HepG2 (cell line): Measurements from ENCODE around the gene POLD3. TPM values are rescaled to one million over a fixed set of nuclear protein-coding genes. Genes with fewer than 3 reads are reported as not detected.

Experiments used
- ATAC-seq: fragments of 200-7000 bp; cut with Tn5 transposase; 3 replicates; pipeline ENCODE4 v1.9.1; 2020; ENCODE audit warnings: mild to moderate bottlenecking, moderate library complexity
- BruUV-seq: library from RNA; stranded (reverse); fragments of 400-500 nt; replicated peaks from 2 replicates; lab custom pipeline; 2021; lab: Mats Ljungman, UMichigan
- CTCF ChIA-PET: fragments of 300-600 bp; formaldehyde crosslinking; extraction: SDS; loops from one replicate; lab custom pipeline; 2021; ENCODE audit warnings: low total read pairs, inconsistent platforms, low intra/inter-chr PET ratio; lab: Yijun Ruan, JAX
- POLR2A ChIA-PET: fragments of 350-600 bp; sonication (Branson Sonifier 250); formaldehyde crosslinking; loops from one replicate; lab custom pipeline; 2020; ENCODE audit warnings: antibody characterized with exemption, inconsistent platforms; lab: Yijun Ruan, JAX
- DNase-seq: peaks from one replicate; pipeline ENCODE4 v3.0.0-alpha.2; 2015; ENCODE audit warnings: low spot score
- FAIRE-seq: peaks from 3 replicates; lab custom pipeline; 2011; peaks lifted over from hg19 to GRCh38; lab: Jason Lieb, UNC
- H2AFZ ChIP-seq: one replicate; pipeline ENCODE4 v1.6.1; 2011; ENCODE audit warnings: low read length, inconsistent platforms
- H3K27ac ChIP-seq: fragments of 300-600 bp; 3 replicates; pipeline ENCODE4 v1.8.0; 2011; ENCODE audit warnings: mixed run types, mild to moderate bottlenecking, mixed read lengths, low read length, inconsistent platforms; ENCODE audit not compliant: insufficient read depth; ENCODE audit errors: extremely low read length
- H3K27me3 ChIP-seq, 2 experiments: fragments of 200-600 bp in 1 of 2; 2 replicates in 1 of 2; 3 replicates in 1 of 2; pipeline versions ENCODE4 v1.6.0 to v1.8.0; 2011; ENCODE audit warnings: low read length in 2 of 2, mild to moderate bottlenecking in 2 of 2, moderate library complexity in 2 of 2, inconsistent platforms in 1 of 2; ENCODE audit not compliant: insufficient read depth in 2 of 2, control insufficient read depth in 1 of 2
- H3K36me3 ChIP-seq, 2 experiments: fragments of 200-600 bp in 1 of 2; replicated peaks in 1 of 2; 2 replicates in 1 of 2; 3 replicates in 1 of 2; pipeline versions ENCODE4 v1.5.1 to v1.8.0; 2011; ENCODE audit warnings: low read length in 2 of 2, inconsistent platforms in 1 of 2; ENCODE audit not compliant: insufficient read depth in 2 of 2, control insufficient read depth in 1 of 2
- H3K4me1 ChIP-seq: 2 replicates; pipeline ENCODE4 v1.5.1; 2012; ENCODE audit warnings: low read length, inconsistent platforms; ENCODE audit not compliant: insufficient read depth
- H3K4me2 ChIP-seq: 2 replicates; pipeline ENCODE4 v1.6.0; 2011; ENCODE audit warnings: low read depth, low read length, inconsistent platforms
- H3K4me3 ChIP-seq, 3 experiments: fragments of 200-600 bp in 1 of 3; sonication (generic), shearing (Covaris generic) in 1 of 3; replicated peaks in 1 of 3; 2 replicates each; pipeline ENCODE4 v1.5.1; 2011 to 2016; ENCODE audit warnings: low read length in 3 of 3, inconsistent platforms in 2 of 3, low read depth in 2 of 3, mild to moderate bottlenecking in 2 of 3, control low read depth in 1 of 3, mixed read lengths in 1 of 3; ENCODE audit not compliant: insufficient read depth in 1 of 3
- H3K79me2 ChIP-seq: one replicate; pipeline ENCODE4 v1.6.1; 2011; ENCODE audit warnings: low read length, inconsistent platforms; ENCODE audit not compliant: insufficient read depth
- H3K9ac ChIP-seq: 2 replicates; pipeline ENCODE4 v1.6.0; 2011; ENCODE audit warnings: mild to moderate bottlenecking, low read depth, low read length, inconsistent platforms; ENCODE audit not compliant: insufficient read depth
- H3K9me3 ChIP-seq: 2 replicates; pipeline ENCODE4 v1.5.1; 2012; ENCODE audit warnings: mild to moderate bottlenecking, low read length
- H4K20me1 ChIP-seq: 2 replicates; pipeline ENCODE4 v1.6.0; 2011; ENCODE audit warnings: inconsistent platforms, mild to moderate bottlenecking, low read length, moderate library complexity; ENCODE audit not compliant: insufficient read depth
- KMT2B ChIP-seq: IDR thresholded peaks from 2 replicates; pipeline ENCODE4 v1.6.1; 2016; ENCODE audit warnings: missing genetic modification reagents, missing compliant biosample characterization
- POLR2AphosphoS2 ChIP-seq: IDR thresholded peaks from 2 replicates; pipeline ENCODE4 v1.6.1; 2011; ENCODE audit warnings: low read depth, low read length, improper control_type of control experiment
- SAFB2 ChIP-seq: sonication (generic); formaldehyde crosslinking; IDR thresholded peaks from 2 replicates; pipeline ENCODE4 v1.5.1; 2020; ENCODE audit warnings: missing genetic modification reagents, low read depth, mild to moderate bottlenecking, borderline replicate concordance
- SMYD3 ChIP-seq: sonication (generic); formaldehyde crosslinking; IDR thresholded peaks from 2 replicates; pipeline ENCODE4 v1.8.1; 2023; ENCODE audit warnings: mild to moderate bottlenecking, missing genetic modification reagents
- ZNF530 ChIP-seq: sonication (generic); formaldehyde crosslinking; IDR thresholded peaks from 2 replicates; pipeline ENCODE4 v1.5.0; 2020; ENCODE audit warnings: low read depth, mild to moderate bottlenecking, missing genetic modification reagents
- WGBS: methylation state at CpG from one replicate; pipeline ENCODE4 v1.1.6; 2017; ENCODE audit warnings: low lambda C conversion rate; 5-methylcytosine and 5-hydroxymethylcytosine counted together
- in situ Hi-C: cut with HindIII; loops from 2 replicates; pipeline ENCODE4 v1.10.0; 2017; ENCODE audit warnings: low pct_unique_long_range_greater_than_20kb; ENCODE audit not compliant: extremely low pct_ligation_motif_present
- intact Hi-C: fragments of 100-400 bp; cut with micrococcal nuclease; formaldehyde crosslinking; loops from one replicate; pipeline ENCODE4 v1.10.0; 2022; ENCODE audit not compliant: unreplicated experiment
- polyA plus RNA-seq, 8 experiments: library from polyadenylated mRNA; depleted of rRNA in 3 of 8; stranded (reverse) in 7 of 8; unstranded in 1 of 8; fragments of >200 nt; fragmentation: Illumina TruSeq in 4 of 8; extraction: Trizol in 4 of 8; gene quantifications; 2 replicates each; pipeline versions ENCODE4 v1.2.1 to v1.2.3, GENCODE V29; 2011 to 2016; ENCODE audit warnings: low read depth in 4 of 8, missing spikeins in 1 of 8, mixed read lengths in 1 of 8; ENCODE audit not compliant: insufficient read depth in 1 of 8
- total RNA-seq, 5 experiments: library from RNA; depleted of rRNA; stranded (reverse); fragments of >200 nt; fragmentation: Illumina TruSeq; extraction: Trizol; gene quantifications; 2 replicates each; pipeline ENCODE4 v1.2.3, GENCODE V29; 2016; ENCODE audit warnings: low read depth in 1 of 5
- TF ChIP-seq, protein P1 (sequence below): IDR thresholded peaks from 2 replicates; pipeline ENCODE4 v1.6.1; 2016; ENCODE audit warnings: missing compliant biosample characterization, missing genetic modification reagents, borderline replicate concordance
- TF ChIP-seq, protein P2 (sequence below): sonication (generic); formaldehyde crosslinking; IDR thresholded peaks from 2 replicates; pipeline ENCODE4 v1.5.0; 2020; ENCODE audit warnings: mild to moderate bottlenecking, missing genetic modification reagents

POLD3 gene
- total and polyA plus RNA-seq, 2 of the 13 experiments (the other 11 are each of a cell fraction or from before 2014, with no cell fraction given), result 6.3 to 18.9 TPM

- Histone ChIP-seq H4K20me1 (no peaks in the 10 kb centered on the region), H3K4me2 (no peak overlapping the region), H2AFZ (no peak overlapping the region), H3K9ac (no peak overlapping the region), H3K27me3 (no peaks in the 10 kb centered on the region), H3K9me3 (no peaks in the 10 kb centered on the region), H3K36me3 (no peaks in the 10 kb centered on the region; a peak in 1 of 5 replicates), H3K4me3 (no peak overlapping the region), H3K4me1 (no peaks in the 10 kb centered on the region), H3K79me2 (no peaks in the 10 kb centered on the region), H3K27ac (no peak overlapping the region)
- FAIRE-seq, result no peak
- DNase-seq, result no peak
- BruUV-seq, result no TSS peak
- POLR2A ChIA-PET, result no interaction called here
- TF ChIP-seq, protein P1, sequence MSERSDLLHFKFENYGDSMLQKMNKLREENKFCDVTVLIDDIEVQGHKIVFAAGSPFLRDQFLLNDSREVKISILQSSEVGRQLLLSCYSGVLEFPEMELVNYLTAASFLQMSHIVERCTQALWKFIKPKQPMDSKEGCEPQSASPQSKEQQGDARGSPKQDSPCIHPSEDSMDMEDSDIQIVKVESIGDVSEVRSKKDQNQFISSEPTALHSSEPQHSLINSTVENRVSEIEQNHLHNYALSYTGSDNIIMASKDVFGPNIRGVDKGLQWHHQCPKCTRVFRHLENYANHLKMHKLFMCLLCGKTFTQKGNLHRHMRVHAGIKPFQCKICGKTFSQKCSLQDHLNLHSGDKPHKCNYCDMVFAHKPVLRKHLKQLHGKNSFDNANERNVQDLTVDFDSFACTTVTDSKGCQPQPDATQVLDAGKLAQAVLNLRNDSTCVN, result no peak
- TF ChIP-seq, protein P2, sequence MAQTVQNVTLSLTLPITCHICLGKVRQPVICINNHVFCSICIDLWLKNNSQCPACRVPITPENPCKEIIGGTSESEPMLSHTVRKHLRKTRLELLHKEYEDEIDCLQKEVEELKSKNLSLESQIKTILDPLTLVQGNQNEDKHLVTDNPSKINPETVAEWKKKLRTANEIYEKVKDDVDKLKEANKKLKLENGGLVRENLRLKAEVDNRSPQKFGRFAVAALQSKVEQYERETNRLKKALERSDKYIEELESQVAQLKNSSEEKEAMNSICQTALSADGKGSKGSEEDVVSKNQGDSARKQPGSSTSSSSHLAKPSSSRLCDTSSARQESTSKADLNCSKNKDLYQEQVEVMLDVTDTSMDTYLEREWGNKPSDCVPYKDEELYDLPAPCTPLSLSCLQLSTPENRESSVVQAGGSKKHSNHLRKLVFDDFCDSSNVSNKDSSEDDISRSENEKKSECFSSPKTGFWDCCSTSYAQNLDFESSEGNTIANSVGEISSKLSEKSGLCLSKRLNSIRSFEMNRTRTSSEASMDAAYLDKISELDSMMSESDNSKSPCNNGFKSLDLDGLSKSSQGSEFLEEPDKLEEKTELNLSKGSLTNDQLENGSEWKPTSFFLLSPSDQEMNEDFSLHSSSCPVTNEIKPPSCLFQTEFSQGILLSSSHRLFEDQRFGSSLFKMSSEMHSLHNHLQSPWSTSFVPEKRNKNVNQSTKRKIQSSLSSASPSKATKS (CRISPR knock-in tag), result no peak
- TF ChIP-seq ZNF530 (CRISPR knock-in tag) (no peak), KMT2B (CRISPR knock-in tag) (no peak)
- no peak for ATAC-seq
- in situ Hi-C loops (no loop called here), intact Hi-C loops (no loop called here)
- CTCF ChIA-PET, result no interaction called here
Observed at GRCh38 chr11:74647404-74647803, 55.0 kb downstream of the POLD3 start.

DNA sequence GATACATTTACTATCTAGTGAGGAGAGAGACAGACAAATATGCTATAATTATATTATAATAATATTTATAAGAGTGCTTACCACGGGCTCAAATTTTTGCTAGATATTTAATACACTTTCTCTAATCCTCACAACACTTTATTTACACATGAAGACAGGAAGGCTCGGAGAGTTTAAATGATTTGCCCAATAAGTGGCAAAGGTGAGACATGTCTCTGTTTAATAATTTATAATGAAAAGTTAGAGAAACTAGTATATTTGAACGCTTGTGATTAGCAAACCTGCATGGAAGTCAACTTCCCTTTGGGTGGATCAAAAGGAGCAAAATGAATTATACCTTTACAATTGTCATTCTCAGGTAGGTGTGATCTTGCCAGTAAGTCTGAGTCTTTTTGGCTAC, 55.4 kb downstream of the POLD3 start:
- H3K4me3 ChIP-seq, result no peak overlapping the region
- H3K9ac ChIP-seq, result no peak overlapping the region
- no peaks in the 10 kb centered on the region for H3K4me1 ChIP-seq
- no peaks in the 10 kb centered on the region for H3K79me2 ChIP-seq
- POLR2A ChIA-PET, result no interaction called here
- no peaks in the 10 kb centered on the region for H3K27me3 ChIP-seq
- CTCF ChIA-PET, result no interaction called here
- ATAC-seq (no peak), FAIRE-seq (no peak), DNase-seq (no peak)
- no peak overlapping the region for H2AFZ ChIP-seq
- H3K9me3 ChIP-seq, result no peaks in the 10 kb centered on the region
- H3K36me3 ChIP-seq, result no peaks in the 10 kb centered on the region; a peak in 1 of 5 replicates
- no peaks in the 10 kb centered on the region for H4K20me1 ChIP-seq
- WGBS, result 95% methylated on average over 3 of the region's 3 CpGs
- in situ Hi-C loops (no loop called here), intact Hi-C loops (no loop called here)
- H3K4me2 ChIP-seq, result no peak overlapping the region
- H3K27ac ChIP-seq, result no peak overlapping the region
- BruUV-seq, result no TSS peak
- no peak for TF ChIP-seq SAFB2
- no peak for TF ChIP-seq SMYD3 (CRISPR knock-in tag)
- TF ChIP-seq POLR2AphosphoS2, result no peak
